Omental fat pad (tissue), 4 donors: ENCODE data around the gene PGLYRP3. TPM values are rescaled to one million over a fixed set of nuclear protein-coding genes. Genes with fewer than 3 reads are reported as not detected.
"Not testable (repeated sequence)": the region's sequence is repeated elsewhere in the genome, so short reads cannot be mapped to it uniquely, and the experiment has no call there.

Source experiments
- ATAC-seq: fragments of 150-250 bp; one replicate; pipeline ENCODE4 v1.9.1; 2016; ENCODE audit warnings: mild to moderate bottlenecking, moderate library complexity; ENCODE audit not compliant: low FRiP score
- DNase-seq: peaks from one replicate; pipeline ENCODE4 v3.0.0-alpha.2; 2019; ENCODE audit warnings: low spot score
- CTCF ChIP-seq, 3 donors: fragments of 450-650 bp; IDR thresholded peaks; one replicate each; pipeline ENCODE4 v1.5.1; 2016 to 2017; ENCODE audit warnings: antibody characterized with exemption in 3 of 3, mild to moderate bottlenecking in 3 of 3, moderate library complexity in 2 of 3
- total RNA-seq, 4 donors: library from RNA; depleted of rRNA; stranded (reverse); fragments of >200 nt; gene quantifications; one replicate each; pipeline ENCODE4 v1.1.0, GENCODE V29; 2016

The PGLYRP3 gene
- total RNA-seq, 4 donors from 2014 or later: not detected

- DNase-seq (no peak), ATAC-seq (no peak)
- no peak for TF ChIP-seq CTCF (IDR thresholded peaks at IDR 0.05)
Measured at GRCh38 chr1:153353226-153353947, 40.6 kb upstream of the PGLYRP3 start.

- DNase-seq (no peak), ATAC-seq (peak; percentile 74)
- no peak for TF ChIP-seq CTCF (IDR thresholded peaks at IDR 0.05)
Measured at GRCh38 chr1:153352523-153352922, 39.8 kb upstream of the PGLYRP3 start.

GRCh38 chr1:153350321-153350957 lies 37.7 kb upstream of the PGLYRP3 start:
- ATAC-seq (no peak), DNase-seq (no peak)
- TF ChIP-seq CTCF (IDR thresholded peaks at IDR 0.05): no peak

GRCh38 chr1:153349363-153350320 lies 36.9 kb upstream of the PGLYRP3 start:
- DNase-seq: no peak
- no peak for TF ChIP-seq CTCF (IDR thresholded peaks at IDR 0.05)
- ATAC-seq: no peak

GRCh38 chr1:153348511-153349362 lies 36.0 kb upstream of the PGLYRP3 start, which contains the start of gene PGLYRP4:
TSS of gene PGLYRP4 (minus strand) at chr1:153348841. CDS start at chr1:153347932, 909 bp downstream.
- DNase-seq (no peak), ATAC-seq (no peak)
- TF ChIP-seq CTCF (IDR thresholded peaks at IDR 0.05): no peak

- DNase-seq: no peak
- TF ChIP-seq CTCF (IDR thresholded peaks at IDR 0.05): no peak
Measured at GRCh38 chr1:153347856-153348255, 35.1 kb upstream of the PGLYRP3 start.

GRCh38 chr1:153347049-153347448 lies 34.3 kb upstream of the PGLYRP3 start:
- not testable (repeated sequence) for DNase-seq, ATAC-seq

More at GRCh38 chr1:153347856-153348255, 35.1 kb upstream of the PGLYRP3 start:
- no peak for ATAC-seq
